Measurements from ENCODE around the gene SMYD3.

Gene SMYD3

GRCh38 chr1:245829194-245829593 is 677.9 kb downstream of the SMYD3 start:
- TF ChIP-seq POLR2AphosphoS5 (IDR thresholded peaks at IDR 0.05; ENCODE audit: low read depth, low read length) (no peak), REST (IDR thresholded peaks at IDR 0.05; ENCODE audit: insufficient read depth in 1 of 2, low read depth in 2 of 2, low read length in 2 of 2) (no peak), SIN3A (IDR thresholded peaks at IDR 0.05; ENCODE audit: borderline replicate concordance, insufficient read depth, low read length) (no peak), TAF1 (IDR thresholded peaks at IDR 0.05; ENCODE audit: borderline replicate concordance, insufficient read depth, low read length) (no peak), FOXP2 (optimal IDR thresholded peaks at IDR 0.05; ENCODE audit: borderline replicate concordance, extremely low read depth, extremely low read length, insufficient read depth) (no peak)

GRCh38 chr1:245827301-245827700 is 679.8 kb downstream of the SMYD3 start:
- TF ChIP-seq SIN3A (IDR thresholded peaks at IDR 0.05; ENCODE audit: borderline replicate concordance, insufficient read depth, low read length): no peak
- TF ChIP-seq FOXP2 (optimal IDR thresholded peaks at IDR 0.05; ENCODE audit: borderline replicate concordance, extremely low read depth, extremely low read length, insufficient read depth): no peak
- TF ChIP-seq TAF1 (IDR thresholded peaks at IDR 0.05; ENCODE audit: borderline replicate concordance, insufficient read depth, low read length): no peak
- TF ChIP-seq POLR2AphosphoS5 (IDR thresholded peaks at IDR 0.05; ENCODE audit: low read depth, low read length): no peak
- no peak for TF ChIP-seq REST (IDR thresholded peaks at IDR 0.05; ENCODE audit: insufficient read depth in 1 of 2, low read depth in 2 of 2, low read length in 2 of 2)

GRCh38 chr1:245825128-245825901 is 681.8 kb downstream of the SMYD3 start:
- TF ChIP-seq POLR2AphosphoS5 (IDR thresholded peaks at IDR 0.05; ENCODE audit: low read depth, low read length): no peak
- no peak for TF ChIP-seq TAF1 (IDR thresholded peaks at IDR 0.05; ENCODE audit: borderline replicate concordance, insufficient read depth, low read length)
- TF ChIP-seq FOXP2 (optimal IDR thresholded peaks at IDR 0.05; ENCODE audit: borderline replicate concordance, extremely low read depth, extremely low read length, insufficient read depth): no peak
- TF ChIP-seq REST (IDR thresholded peaks at IDR 0.05; ENCODE audit: insufficient read depth in 1 of 2, low read depth in 2 of 2, low read length in 2 of 2): no peak
- no peak for TF ChIP-seq SIN3A (IDR thresholded peaks at IDR 0.05; ENCODE audit: borderline replicate concordance, insufficient read depth, low read length)

GRCh38 chr1:245823408-245824147 is 683.5 kb downstream of the SMYD3 start:
- no peak for TF ChIP-seq FOXP2 (optimal IDR thresholded peaks at IDR 0.05; ENCODE audit: borderline replicate concordance, extremely low read depth, extremely low read length, insufficient read depth)
- TF ChIP-seq POLR2AphosphoS5 (IDR thresholded peaks at IDR 0.05; ENCODE audit: low read depth, low read length): no peak
- TF ChIP-seq SIN3A (IDR thresholded peaks at IDR 0.05; ENCODE audit: borderline replicate concordance, insufficient read depth, low read length): no peak
- TF ChIP-seq TAF1 (IDR thresholded peaks at IDR 0.05; ENCODE audit: borderline replicate concordance, insufficient read depth, low read length): no peak

GRCh38 chr1:245822996-245823395 is 684.1 kb downstream of the SMYD3 start:
- no peak for TF ChIP-seq SIN3A (IDR thresholded peaks at IDR 0.05; ENCODE audit: borderline replicate concordance, insufficient read depth, low read length)
- no peak for TF ChIP-seq REST (IDR thresholded peaks at IDR 0.05; ENCODE audit: insufficient read depth in 1 of 2, low read depth in 2 of 2, low read length in 2 of 2)
- TF ChIP-seq POLR2AphosphoS5 (IDR thresholded peaks at IDR 0.05; ENCODE audit: low read depth, low read length): no peak
- TF ChIP-seq TAF1 (IDR thresholded peaks at IDR 0.05; ENCODE audit: borderline replicate concordance, insufficient read depth, low read length): no peak
- TF ChIP-seq FOXP2 (optimal IDR thresholded peaks at IDR 0.05; ENCODE audit: borderline replicate concordance, extremely low read depth, extremely low read length, insufficient read depth): no peak
